HCEC 1CT (cell line): ENCODE data around the gene NDUFV1.
"Not testable (repeated sequence)": the region's sequence is repeated elsewhere in the genome, so short reads cannot be mapped to it uniquely, and the experiment has no call there.

Experiments
- DNase-seq: peaks from one replicate; pipeline ENCODE4 v3.0.0-alpha.2; 2017

NDUFV1 gene

DNA sequence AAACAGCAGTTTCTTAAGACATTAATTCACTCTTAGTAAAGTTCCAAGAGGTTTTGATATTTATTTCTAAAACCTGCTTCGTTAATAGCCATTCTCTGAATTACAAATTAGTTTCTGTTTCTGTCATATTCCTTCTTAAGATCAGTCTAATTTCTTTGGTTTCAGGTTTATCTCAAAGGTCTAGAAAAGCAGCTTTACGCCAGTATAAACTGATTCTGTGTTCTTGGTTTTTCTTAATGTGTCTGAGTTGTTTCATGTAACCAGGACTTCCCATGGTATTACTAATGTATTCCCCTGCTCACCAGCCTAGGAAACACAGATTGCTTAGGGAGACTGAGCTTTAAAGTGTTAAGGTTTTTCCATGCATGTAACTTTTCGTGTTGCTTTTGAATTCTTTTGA, 50.6 kb downstream of the NDUFV1 start:
- DNase-seq: no peak

DNA sequence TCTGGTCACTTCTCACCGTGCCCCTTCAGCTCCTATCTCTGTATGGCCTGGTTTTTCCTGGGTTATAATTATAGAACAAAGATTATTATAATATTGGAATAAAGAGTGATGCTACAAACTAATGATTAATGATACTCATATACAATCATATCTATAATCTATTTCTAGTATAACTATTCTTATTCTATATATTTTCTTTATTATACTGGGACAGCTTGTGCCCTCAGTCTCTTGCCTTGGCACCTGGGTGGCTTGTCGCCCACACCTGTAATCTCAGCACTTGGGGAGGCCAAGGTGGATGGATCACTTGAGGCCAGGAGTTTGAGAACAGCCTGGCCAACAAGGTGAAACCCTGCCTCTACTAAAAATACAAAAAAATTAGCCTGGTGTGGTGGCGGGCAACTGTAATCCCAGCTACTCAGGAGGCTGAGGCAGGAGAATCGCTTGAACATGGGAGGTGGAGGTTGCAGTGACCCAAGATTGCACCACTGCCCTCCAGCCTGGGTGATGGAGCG, 53.0 kb downstream of the NDUFV1 start:
- DNase-seq: not testable (repeated sequence)

DNA sequence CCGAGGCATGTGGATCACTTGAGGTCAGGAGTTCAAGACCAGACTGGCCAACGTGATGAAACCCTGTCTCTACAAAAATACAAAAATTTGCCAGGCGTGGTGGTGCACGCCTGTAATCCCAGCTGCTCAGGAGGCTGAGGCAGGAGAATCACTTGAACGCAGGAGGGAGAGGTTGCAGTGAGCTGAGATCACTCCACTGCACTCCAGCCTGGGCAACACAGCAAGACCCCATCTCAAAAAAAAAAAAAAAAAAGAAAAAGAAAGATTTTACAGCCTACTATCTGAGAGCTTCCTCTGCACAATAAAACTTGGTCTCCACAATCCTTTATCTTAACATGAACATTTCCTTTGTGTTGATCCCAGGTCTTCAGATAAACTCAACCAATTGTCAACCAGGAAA, 54.0 kb downstream of the NDUFV1 start:
- not testable (repeated sequence) for DNase-seq
